ENCODE measurements around the gene PCARE.

Gene PCARE

DNA sequence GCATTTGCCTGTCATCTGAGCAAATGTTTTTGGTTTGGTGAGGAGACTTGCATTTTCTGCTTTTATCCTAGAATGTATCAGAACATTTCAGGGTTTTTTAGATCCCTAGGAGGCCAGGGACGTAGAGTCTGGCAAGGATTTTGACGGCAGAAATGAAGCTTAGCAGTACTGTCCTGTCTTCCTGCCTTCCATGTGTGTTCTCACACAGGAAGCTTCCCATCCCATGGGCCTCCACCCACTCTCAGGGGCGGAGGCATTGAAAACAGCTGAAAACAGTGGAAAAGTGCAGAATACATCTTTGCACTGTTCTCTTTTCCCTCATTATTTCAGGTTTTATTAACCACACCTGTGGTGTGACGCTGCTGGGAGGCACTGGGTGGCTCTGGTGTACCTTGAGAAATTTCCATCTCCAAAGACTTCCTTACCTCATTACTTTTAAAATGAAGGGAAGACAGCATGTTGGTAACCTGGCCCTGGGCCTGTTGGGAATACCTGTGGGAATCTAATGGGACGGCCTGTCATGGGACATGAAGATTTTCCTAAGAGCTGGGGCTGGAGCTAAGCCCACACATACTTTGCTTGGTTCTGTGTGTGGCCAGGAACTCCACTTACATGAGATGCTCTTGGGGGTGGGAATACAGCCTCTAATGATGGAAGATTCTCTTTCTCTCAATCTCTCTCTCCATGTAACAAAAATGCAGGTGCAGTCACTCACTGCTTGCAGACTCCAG is 20.5 kb downstream of the PCARE start:
- DNase-seq (ENCODE audit: low spot score) = no peak
- in situ Hi-C loops (cut with MboI; ENCODE audit: low sequenced_read_pairs, unreplicated experiment) = no loop called here
- TF ChIP-seq, protein P1, sequence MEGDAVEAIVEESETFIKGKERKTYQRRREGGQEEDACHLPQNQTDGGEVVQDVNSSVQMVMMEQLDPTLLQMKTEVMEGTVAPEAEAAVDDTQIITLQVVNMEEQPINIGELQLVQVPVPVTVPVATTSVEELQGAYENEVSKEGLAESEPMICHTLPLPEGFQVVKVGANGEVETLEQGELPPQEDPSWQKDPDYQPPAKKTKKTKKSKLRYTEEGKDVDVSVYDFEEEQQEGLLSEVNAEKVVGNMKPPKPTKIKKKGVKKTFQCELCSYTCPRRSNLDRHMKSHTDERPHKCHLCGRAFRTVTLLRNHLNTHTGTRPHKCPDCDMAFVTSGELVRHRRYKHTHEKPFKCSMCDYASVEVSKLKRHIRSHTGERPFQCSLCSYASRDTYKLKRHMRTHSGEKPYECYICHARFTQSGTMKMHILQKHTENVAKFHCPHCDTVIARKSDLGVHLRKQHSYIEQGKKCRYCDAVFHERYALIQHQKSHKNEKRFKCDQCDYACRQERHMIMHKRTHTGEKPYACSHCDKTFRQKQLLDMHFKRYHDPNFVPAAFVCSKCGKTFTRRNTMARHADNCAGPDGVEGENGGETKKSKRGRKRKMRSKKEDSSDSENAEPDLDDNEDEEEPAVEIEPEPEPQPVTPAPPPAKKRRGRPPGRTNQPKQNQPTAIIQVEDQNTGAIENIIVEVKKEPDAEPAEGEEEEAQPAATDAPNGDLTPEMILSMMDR (IDR thresholded peaks at IDR 0.05; ENCODE audit: borderline replicate concordance, control extremely low read depth, extremely low read depth, insufficient read depth, missing control alignments) = peak; percentile 20

DNA sequence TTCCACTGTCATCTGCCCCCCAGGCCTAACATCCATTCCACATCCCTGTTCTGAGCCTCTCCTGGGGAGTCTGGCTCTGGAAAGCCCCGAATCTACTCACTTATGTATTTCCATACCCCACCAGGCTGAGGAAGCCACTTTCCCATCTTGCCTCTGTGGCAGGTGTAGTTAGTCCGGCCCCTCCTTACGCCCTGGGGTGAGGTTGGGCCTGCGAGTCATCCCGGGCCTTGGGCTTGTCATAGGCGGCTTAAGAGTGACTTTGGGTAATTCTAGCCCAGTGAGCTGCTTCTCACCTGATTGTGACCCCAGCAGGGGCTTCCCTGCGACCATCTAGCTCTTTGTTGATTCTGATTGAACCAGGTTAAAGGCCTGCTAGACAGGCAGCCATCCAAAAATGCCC is 21.1 kb downstream of the PCARE start:
- TF ChIP-seq, protein P1 (IDR thresholded peaks at IDR 0.05; ENCODE audit: borderline replicate concordance, control extremely low read depth, extremely low read depth, insufficient read depth, missing control alignments) = no peak
- in situ Hi-C loops (cut with MboI; ENCODE audit: low sequenced_read_pairs, unreplicated experiment) = no loop called here
- DNase-seq (ENCODE audit: low spot score) = no peak

DNA sequence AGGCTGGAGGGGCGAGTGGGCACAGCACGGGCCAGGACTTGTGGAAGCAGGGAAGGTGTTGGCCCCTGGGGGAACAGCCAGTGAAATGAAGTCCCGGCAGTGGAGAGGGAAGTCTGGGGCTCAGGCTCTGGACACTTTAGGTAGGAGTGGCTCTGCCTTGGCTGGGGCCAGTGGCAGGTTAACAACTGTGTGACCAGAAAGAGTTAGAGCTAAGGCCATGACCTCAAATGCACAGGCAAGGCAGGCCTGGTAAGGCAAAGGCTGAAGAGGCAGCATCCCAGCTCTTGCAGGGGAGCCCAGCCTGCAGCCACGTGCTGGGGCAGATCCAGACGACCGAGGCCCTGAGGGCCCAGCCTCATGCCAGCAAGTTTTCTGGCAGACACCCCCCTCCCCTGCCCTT is 21.5 kb downstream of the PCARE start:
- TF ChIP-seq, protein P1 (IDR thresholded peaks at IDR 0.05; ENCODE audit: borderline replicate concordance, control extremely low read depth, extremely low read depth, insufficient read depth, missing control alignments) = no peak
- in situ Hi-C loops (cut with MboI; ENCODE audit: low sequenced_read_pairs, unreplicated experiment) = no loop called here
- DNase-seq (ENCODE audit: low spot score) = no peak

DNA sequence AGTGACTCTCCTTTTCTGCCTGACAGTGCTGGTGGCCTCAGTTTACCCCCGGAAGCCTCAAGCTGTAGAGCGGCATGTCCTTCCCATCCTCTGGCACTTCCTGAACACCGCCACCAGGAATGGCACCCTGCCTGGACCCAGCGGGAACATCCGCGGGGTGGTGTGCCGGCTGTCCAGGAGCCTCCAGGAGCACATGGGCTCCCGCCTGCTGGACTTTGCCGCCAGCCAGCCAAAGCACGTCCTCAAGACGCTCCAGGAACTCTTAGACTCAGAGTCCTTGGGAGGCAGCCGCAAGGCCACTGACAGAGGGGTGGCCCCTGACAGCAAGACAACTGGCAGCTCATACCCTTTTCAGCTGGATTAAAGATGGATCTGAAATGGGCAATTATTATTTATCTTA is 22.6 kb downstream of the PCARE start:
- TF ChIP-seq, protein P1 (IDR thresholded peaks at IDR 0.05; ENCODE audit: borderline replicate concordance, control extremely low read depth, extremely low read depth, insufficient read depth, missing control alignments) = no peak
- no peak for DNase-seq (ENCODE audit: low spot score)
- in situ Hi-C loops (cut with MboI; ENCODE audit: low sequenced_read_pairs, unreplicated experiment) = no loop called here

DNA sequence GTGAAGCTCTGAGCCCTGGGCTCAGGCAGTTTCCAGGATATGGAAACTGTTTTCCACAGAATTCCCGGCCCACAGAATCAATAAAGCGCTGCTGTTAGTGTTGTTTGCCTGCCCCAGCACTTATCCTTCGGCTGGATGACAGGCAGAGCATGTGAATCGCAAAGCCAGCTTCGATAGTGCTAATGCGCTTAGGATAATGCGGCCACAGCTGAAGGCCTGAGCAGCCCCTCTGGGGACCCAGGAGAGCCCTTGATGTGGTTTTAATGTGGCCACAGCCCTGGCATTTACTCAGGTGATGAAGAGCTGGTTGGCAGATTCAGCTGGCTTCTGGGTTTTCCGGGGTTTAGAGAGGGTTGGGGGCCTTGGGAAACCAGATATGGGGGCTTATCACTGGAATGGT is 23.7 kb downstream of the PCARE start:
- in situ Hi-C loops (cut with MboI; ENCODE audit: low sequenced_read_pairs, unreplicated experiment) = no loop called here
- TF ChIP-seq, protein P1 (IDR thresholded peaks at IDR 0.05; ENCODE audit: borderline replicate concordance, control extremely low read depth, extremely low read depth, insufficient read depth, missing control alignments) = no peak
- DNase-seq (ENCODE audit: low spot score) = no peak

DNA sequence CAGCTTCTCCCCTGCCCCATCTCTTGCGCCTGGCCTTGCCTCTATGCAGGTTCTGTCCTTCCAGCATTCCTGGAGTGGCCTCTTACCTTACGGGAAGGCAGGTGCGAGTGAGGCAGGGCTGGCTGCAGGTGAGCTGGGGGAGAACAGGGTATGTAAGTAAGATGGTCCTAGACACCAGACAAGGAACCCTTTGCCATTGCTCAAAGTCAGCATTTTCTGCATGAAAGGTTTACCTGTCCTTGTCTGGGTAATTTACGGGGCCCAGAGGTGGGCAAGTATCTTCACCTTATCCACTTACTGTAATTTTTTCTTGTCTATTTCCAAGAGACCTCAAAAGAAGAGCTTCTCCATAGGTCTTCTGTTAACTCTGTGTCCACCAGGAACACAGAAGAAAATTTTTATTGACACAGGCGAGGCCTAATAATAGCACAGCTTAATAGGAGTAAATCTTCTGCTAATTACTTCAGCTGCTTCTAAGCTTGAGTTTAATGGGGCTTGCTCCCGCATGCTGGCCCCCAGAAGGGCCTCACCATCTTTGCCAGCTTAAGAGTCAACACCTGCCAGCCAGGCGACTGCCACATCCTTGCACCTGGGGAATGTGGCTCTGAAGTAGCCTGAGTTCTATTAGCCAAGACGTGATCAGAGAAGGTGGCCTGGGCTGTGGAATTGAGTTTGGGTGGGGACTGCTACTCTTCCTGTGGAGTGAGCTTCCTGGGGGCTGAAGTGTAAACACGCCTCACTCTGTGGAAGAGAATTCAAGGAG is 27.1 kb downstream of the PCARE start:
- in situ Hi-C loops (cut with MboI; ENCODE audit: low sequenced_read_pairs, unreplicated experiment) = no loop called here
- DNase-seq (ENCODE audit: low spot score) = no peak
- TF ChIP-seq, protein P1 (IDR thresholded peaks at IDR 0.05; ENCODE audit: borderline replicate concordance, control extremely low read depth, extremely low read depth, insufficient read depth, missing control alignments) = no peak

Measured in GM13976 (cell line).